ENCODE measurements around the gene INHBC.

DNA sequence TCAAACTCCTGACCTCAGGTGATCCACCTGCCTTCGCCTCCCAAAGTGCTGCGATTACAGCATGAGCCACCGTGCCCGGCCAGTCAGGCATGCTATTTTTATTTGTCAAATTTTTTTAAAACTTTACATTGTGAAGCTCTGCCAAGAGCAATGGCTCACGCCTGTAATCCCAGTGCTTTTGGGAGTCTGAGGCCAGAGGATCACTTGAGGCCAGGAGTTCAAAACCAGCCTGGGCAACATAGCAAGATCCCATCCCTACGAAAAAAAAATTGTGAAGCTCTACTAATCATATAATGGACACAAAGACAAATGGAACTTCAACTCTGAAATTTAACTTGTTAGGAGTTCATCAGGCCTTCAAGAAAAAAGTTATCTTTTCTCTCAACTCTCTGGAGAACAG lies 5.6 kb upstream of the INHBC start:
- TF ChIP-seq, protein P1, sequence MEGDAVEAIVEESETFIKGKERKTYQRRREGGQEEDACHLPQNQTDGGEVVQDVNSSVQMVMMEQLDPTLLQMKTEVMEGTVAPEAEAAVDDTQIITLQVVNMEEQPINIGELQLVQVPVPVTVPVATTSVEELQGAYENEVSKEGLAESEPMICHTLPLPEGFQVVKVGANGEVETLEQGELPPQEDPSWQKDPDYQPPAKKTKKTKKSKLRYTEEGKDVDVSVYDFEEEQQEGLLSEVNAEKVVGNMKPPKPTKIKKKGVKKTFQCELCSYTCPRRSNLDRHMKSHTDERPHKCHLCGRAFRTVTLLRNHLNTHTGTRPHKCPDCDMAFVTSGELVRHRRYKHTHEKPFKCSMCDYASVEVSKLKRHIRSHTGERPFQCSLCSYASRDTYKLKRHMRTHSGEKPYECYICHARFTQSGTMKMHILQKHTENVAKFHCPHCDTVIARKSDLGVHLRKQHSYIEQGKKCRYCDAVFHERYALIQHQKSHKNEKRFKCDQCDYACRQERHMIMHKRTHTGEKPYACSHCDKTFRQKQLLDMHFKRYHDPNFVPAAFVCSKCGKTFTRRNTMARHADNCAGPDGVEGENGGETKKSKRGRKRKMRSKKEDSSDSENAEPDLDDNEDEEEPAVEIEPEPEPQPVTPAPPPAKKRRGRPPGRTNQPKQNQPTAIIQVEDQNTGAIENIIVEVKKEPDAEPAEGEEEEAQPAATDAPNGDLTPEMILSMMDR (IDR thresholded peaks at IDR 0.05), result no peak
- TF ChIP-seq POLR2A (IDR thresholded peaks at IDR 0.05), result no peak

Data from stomach (tissue), 4 donors.